ENCODE measurements around the gene TMEM125.

TMEM125 gene

GRCh38 chr1:43274125-43274803 is 4.5 kb downstream of the TMEM125 start:
- peak; percentile 32 for DNase-seq (ENCODE audit: low spot score)

GRCh38 chr1:43274804-43275180 is 5.0 kb downstream of the TMEM125 start:
- peak; percentile 26 for DNase-seq (ENCODE audit: low spot score)

GRCh38 chr1:43275826-43276620 is 6.2 kb downstream of the TMEM125 start:
- DNase-seq (ENCODE audit: low spot score), result peak; percentile 34

- peak; percentile 37 for DNase-seq (ENCODE audit: low spot score)
Observed at GRCh38 chr1:43276673-43277072, 6.9 kb downstream of the TMEM125 start.

- DNase-seq (ENCODE audit: low spot score), result no peak
Observed at GRCh38 chr1:43277116-43277876, 7.5 kb downstream of the TMEM125 start.

GRCh38 chr1:43279161-43279560 is 9.4 kb downstream of the TMEM125 start:
- DNase-seq (ENCODE audit: low spot score), result no peak

- no peak for DNase-seq (ENCODE audit: low spot score)
Observed at GRCh38 chr1:43279666-43280065, 9.9 kb downstream of the TMEM125 start.

- DNase-seq (ENCODE audit: low spot score), result no peak
Observed at GRCh38 chr1:43280692-43281091, 10.9 kb downstream of the TMEM125 start.

- DNase-seq (ENCODE audit: low spot score), result no peak
Observed at GRCh38 chr1:43282220-43283195, 12.7 kb downstream of the TMEM125 start.

- DNase-seq (ENCODE audit: low spot score), result no peak
Observed at GRCh38 chr1:43284065-43284464, 14.3 kb downstream of the TMEM125 start.

GRCh38 chr1:43284546-43285110 is 14.8 kb downstream of the TMEM125 start:
- no peak for DNase-seq (ENCODE audit: low spot score)

- DNase-seq (ENCODE audit: low spot score), result no peak
Observed at GRCh38 chr1:43285269-43285990, 15.6 kb downstream of the TMEM125 start, which contains the start of gene C1orf210. Gene C1orf210 (minus strand): TSS chr1:43285581. CDS start chr1:43283270, 2,311 bp downstream.

GRCh38 chr1:43286115-43286514 is 16.3 kb downstream of the TMEM125 start:
- DNase-seq (ENCODE audit: low spot score), result no peak

- no peak for DNase-seq (ENCODE audit: low spot score)
Observed at GRCh38 chr1:43286533-43286932, 16.8 kb downstream of the TMEM125 start.

- no peak for DNase-seq (ENCODE audit: low spot score)
Observed at GRCh38 chr1:43288058-43288784, 18.4 kb downstream of the TMEM125 start.

GRCh38 chr1:43288785-43289706 is 19.3 kb downstream of the TMEM125 start:
- no peak for DNase-seq (ENCODE audit: low spot score)

- DNase-seq (ENCODE audit: low spot score), result no peak
Observed at GRCh38 chr1:43292216-43292615, 22.4 kb downstream of the TMEM125 start.

- no peak for DNase-seq (ENCODE audit: low spot score)
Observed at GRCh38 chr1:43292679-43293078, 22.9 kb downstream of the TMEM125 start.

- no peak for DNase-seq (ENCODE audit: low spot score)
Observed at GRCh38 chr1:43293176-43293575, 23.4 kb downstream of the TMEM125 start.
